Measurements from ENCODE around the gene MSANTD2. TPM values are rescaled to one million over a fixed set of nuclear protein-coding genes. Genes with fewer than 3 reads are reported as not detected.

Gene MSANTD2
- total and polyA plus RNA-seq, 4 donors = 1.6 to 7.7 (median 2.3) TPM

- H3K4me3 ChIP-seq (ENCODE audit: low read depth in 1 of 3, low read length in 3 of 3) = peak overlapping the region in 1 of 3 donors; percentile 48
- H3K9me3 ChIP-seq (ENCODE audit: control insufficient read depth in 4 of 4, low read length in 3 of 4) = no peaks in the 10 kb centered on the region
- no peak for DNase-seq (ENCODE audit: low spot score)
- WGBS = 27% methylated on average over 5 of the region's 5 CpGs
- peaks cover 8 to 13% (median 12%) of the 10 kb centered on the region in 4 donors for H3K4me1 ChIP-seq (ENCODE audit: control insufficient read depth in 4 of 4, insufficient read depth in 4 of 4, low read length in 3 of 4)
- no peak overlapping the region for H3K27ac ChIP-seq (ENCODE audit: low read depth in 1 of 2, low read length in 2 of 2)
- H3K9ac ChIP-seq (ENCODE audit: low read depth in 1 of 2, low read length in 2 of 2) = no peak overlapping the region
- no peak for TF ChIP-seq FOXA1 (IDR thresholded peaks at IDR 0.05)
- TF ChIP-seq HNF4A (conservative IDR thresholded peaks at IDR 0.05) = no peak
- TF ChIP-seq FOXA2 (IDR thresholded peaks at IDR 0.05) = no peak
- TF ChIP-seq SP1 (IDR thresholded peaks at IDR 0.05) = no peak
- no peak for TF ChIP-seq MAX (IDR thresholded peaks at IDR 0.05)
- no peak for TF ChIP-seq CTCF (IDR thresholded peaks at IDR 0.05; ENCODE audit: low read depth, low read length, missing input control)
- no peak for TF ChIP-seq GABPA (IDR thresholded peaks at IDR 0.05 in 1 of 2, conservative IDR thresholded peaks at IDR 0.05 in 1 of 2)
- no peak for TF ChIP-seq EGR1 (IDR thresholded peaks at IDR 0.05; ENCODE audit: low read depth in 2 of 2)
- no peak for TF ChIP-seq RXRA (IDR thresholded peaks at IDR 0.05)
- TF ChIP-seq ATF3 (IDR thresholded peaks at IDR 0.05) = no peak
- TF ChIP-seq RAD21 (IDR thresholded peaks at IDR 0.05) = no peak
- TF ChIP-seq NR2F2 (IDR thresholded peaks at IDR 0.05) = no peak
- TF ChIP-seq JUND (IDR thresholded peaks at IDR 0.05) = no peak
- no peak for TF ChIP-seq ZBTB33 (IDR thresholded peaks at IDR 0.05)
- no peak for TF ChIP-seq TAF1 (conservative IDR thresholded peaks at IDR 0.05)
- TF ChIP-seq HNF4G (IDR thresholded peaks at IDR 0.05) = no peak
- peaks cover 10 to 43% (median 21%) of the 10 kb centered on the region in 4 donors for H3K27me3 ChIP-seq (ENCODE audit: control insufficient read depth in 4 of 4, insufficient read depth in 4 of 4, low read length in 3 of 4)
- H3K36me3 ChIP-seq (ENCODE audit: control insufficient read depth in 4 of 4, insufficient read depth in 3 of 4, low read depth in 1 of 4, low read length in 3 of 4) = no peaks in the 10 kb centered on the region
These were observed 38.6 kb upstream of the MSANTD2 start for GRCh38 chr11:124838805-124839127.

GRCh38 chr11:124837491-124837856 is 37.3 kb upstream of the MSANTD2 start:
- H3K27ac ChIP-seq (ENCODE audit: low read depth in 1 of 2, low read length in 2 of 2) = no peak overlapping the region
- TF ChIP-seq CTCF (IDR thresholded peaks at IDR 0.05; ENCODE audit: low read depth, low read length, missing input control) (peak; percentile 45), FOXA1 (IDR thresholded peaks at IDR 0.05) (no peak), EGR1 (IDR thresholded peaks at IDR 0.05; ENCODE audit: low read depth in 2 of 2) (no peak), TAF1 (conservative IDR thresholded peaks at IDR 0.05) (no peak), RAD21 (IDR thresholded peaks at IDR 0.05) (peak in 1 of 2 donors; percentile 42), SP1 (IDR thresholded peaks at IDR 0.05) (no peak), GABPA (IDR thresholded peaks at IDR 0.05 in 1 of 2, conservative IDR thresholded peaks at IDR 0.05 in 1 of 2) (no peak), YY1 (IDR thresholded peaks at IDR 0.05) (no peak), JUND (IDR thresholded peaks at IDR 0.05) (no peak)

More at GRCh38 chr11:124837491-124837856, 37.3 kb upstream of the MSANTD2 start:
- Histone ChIP-seq H3K4me1 (ENCODE audit: control insufficient read depth in 4 of 4, insufficient read depth in 4 of 4, low read length in 3 of 4) (peaks cover 8 to 13% (median 11%) of the 10 kb centered on the region in 4 donors), H3K27me3 (ENCODE audit: control insufficient read depth in 4 of 4, insufficient read depth in 4 of 4, low read length in 3 of 4) (peaks cover 8 to 32% (median 15%) of the 10 kb centered on the region in 4 donors), H3K9ac (ENCODE audit: low read depth in 1 of 2, low read length in 2 of 2) (no peak overlapping the region), H3K9me3 (ENCODE audit: control insufficient read depth in 4 of 4, low read length in 3 of 4) (no peaks in the 10 kb centered on the region), H3K4me3 (ENCODE audit: low read depth in 1 of 3, low read length in 3 of 3) (no peak overlapping the region), H3K36me3 (ENCODE audit: control insufficient read depth in 4 of 4, insufficient read depth in 3 of 4, low read depth in 1 of 4, low read length in 3 of 4) (no peaks in the 10 kb centered on the region)
- 32% methylated on average over 3 of the region's 3 CpGs for WGBS
- DNase-seq (ENCODE audit: low spot score) = no peak

Measured in liver (tissue), 9 donors.